Left ventricle myocardium inferior (tissue), 1 donor: Measurements from ENCODE around the gene MVB12B. TPM values are rescaled to one million over a fixed set of nuclear protein-coding genes. Genes with fewer than 3 reads are reported as not detected.

Experiments used
- DNase-seq: peaks from one replicate; pipeline ENCODE4 v3.0.0-alpha.2; 2020
- H3K27ac ChIP-seq: fragments of 200-600 bp; replicated peaks from 2 replicates; pipeline ENCODE4 v1.8.0; 2021
- H3K27me3 ChIP-seq: fragments of 200-600 bp; 2 replicates; pipeline ENCODE4 v1.8.0; 2021; ENCODE audit warnings: low read depth
- H3K36me3 ChIP-seq: fragments of 200-600 bp; 2 replicates; pipeline ENCODE4 v1.8.0; 2021
- H3K4me1 ChIP-seq: fragments of 200-600 bp; 2 replicates; pipeline ENCODE4 v1.8.0; 2021
- H3K4me3 ChIP-seq: fragments of 200-600 bp; 2 replicates; pipeline ENCODE4 v1.8.0; 2021; ENCODE audit warnings: mild to moderate bottlenecking, moderate library complexity
- H3K9me3 ChIP-seq: fragments of 200-600 bp; replicated peaks from 2 replicates; pipeline ENCODE4 v1.8.0; 2021
- intact Hi-C: fragments of 100-400 bp; cut with micrococcal nuclease; formaldehyde crosslinking; loops from one replicate; pipeline ENCODE4 v1.11.0; 2022
- total RNA-seq: library from RNA; stranded (reverse); fragmentation: NEBNext Ultra II Directional; extraction: Animal tissue kit (Norgen Biotek cat#: 25700); gene quantifications from one replicate; pipeline ENCODE4 v1.2.1, GENCODE V29; 2021
- TF ChIP-seq, protein P1 (sequence below): fragments of 200-600 bp; IDR thresholded peaks from 2 replicates; pipeline ENCODE4 v1.8.0; 2021; ENCODE audit warnings: antibody characterized with exemption, mild to moderate bottlenecking, borderline replicate concordance
- donor health status: DM: no; HTN: yes; CAD: no; lungs with severe emphysema.

MVB12B gene
- total RNA-seq, 1 donor from 2014 or later = 11.2 TPM

DNA sequence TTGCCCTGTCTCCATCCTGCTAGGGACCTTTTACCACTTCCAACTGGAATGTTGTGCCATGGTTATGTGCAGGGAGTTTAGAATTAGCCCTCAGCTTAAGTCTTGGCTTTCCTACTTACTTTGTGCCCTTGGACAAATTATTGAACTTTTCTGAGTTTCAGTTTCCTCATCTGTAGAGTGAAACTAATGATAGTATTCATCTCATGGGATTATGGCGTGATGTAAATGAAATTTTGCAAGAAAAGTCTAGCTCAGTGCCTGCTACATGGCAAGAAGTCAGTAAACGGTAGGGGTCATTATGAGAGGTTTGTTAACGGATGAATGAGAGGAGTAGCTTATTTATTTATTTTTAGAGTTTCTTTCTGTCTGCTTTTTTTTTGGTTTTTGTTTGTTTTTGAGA, 1.8 kb downstream of the MVB12B start:
- Histone ChIP-seq H3K36me3 (no peaks in the 10 kb centered on the region), H3K4me1 (peaks cover 54% of the 10 kb centered on the region), H3K9me3 (peaks cover 18% of the 10 kb centered on the region), H3K27me3 (no peaks in the 10 kb centered on the region), H3K27ac (no peak overlapping the region), H3K4me3 (peak overlapping the region; percentile 78)
- TF ChIP-seq, protein P1, sequence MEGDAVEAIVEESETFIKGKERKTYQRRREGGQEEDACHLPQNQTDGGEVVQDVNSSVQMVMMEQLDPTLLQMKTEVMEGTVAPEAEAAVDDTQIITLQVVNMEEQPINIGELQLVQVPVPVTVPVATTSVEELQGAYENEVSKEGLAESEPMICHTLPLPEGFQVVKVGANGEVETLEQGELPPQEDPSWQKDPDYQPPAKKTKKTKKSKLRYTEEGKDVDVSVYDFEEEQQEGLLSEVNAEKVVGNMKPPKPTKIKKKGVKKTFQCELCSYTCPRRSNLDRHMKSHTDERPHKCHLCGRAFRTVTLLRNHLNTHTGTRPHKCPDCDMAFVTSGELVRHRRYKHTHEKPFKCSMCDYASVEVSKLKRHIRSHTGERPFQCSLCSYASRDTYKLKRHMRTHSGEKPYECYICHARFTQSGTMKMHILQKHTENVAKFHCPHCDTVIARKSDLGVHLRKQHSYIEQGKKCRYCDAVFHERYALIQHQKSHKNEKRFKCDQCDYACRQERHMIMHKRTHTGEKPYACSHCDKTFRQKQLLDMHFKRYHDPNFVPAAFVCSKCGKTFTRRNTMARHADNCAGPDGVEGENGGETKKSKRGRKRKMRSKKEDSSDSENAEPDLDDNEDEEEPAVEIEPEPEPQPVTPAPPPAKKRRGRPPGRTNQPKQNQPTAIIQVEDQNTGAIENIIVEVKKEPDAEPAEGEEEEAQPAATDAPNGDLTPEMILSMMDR = no peak
- DNase-seq = no peak
- intact Hi-C loops = no loop called here

DNA sequence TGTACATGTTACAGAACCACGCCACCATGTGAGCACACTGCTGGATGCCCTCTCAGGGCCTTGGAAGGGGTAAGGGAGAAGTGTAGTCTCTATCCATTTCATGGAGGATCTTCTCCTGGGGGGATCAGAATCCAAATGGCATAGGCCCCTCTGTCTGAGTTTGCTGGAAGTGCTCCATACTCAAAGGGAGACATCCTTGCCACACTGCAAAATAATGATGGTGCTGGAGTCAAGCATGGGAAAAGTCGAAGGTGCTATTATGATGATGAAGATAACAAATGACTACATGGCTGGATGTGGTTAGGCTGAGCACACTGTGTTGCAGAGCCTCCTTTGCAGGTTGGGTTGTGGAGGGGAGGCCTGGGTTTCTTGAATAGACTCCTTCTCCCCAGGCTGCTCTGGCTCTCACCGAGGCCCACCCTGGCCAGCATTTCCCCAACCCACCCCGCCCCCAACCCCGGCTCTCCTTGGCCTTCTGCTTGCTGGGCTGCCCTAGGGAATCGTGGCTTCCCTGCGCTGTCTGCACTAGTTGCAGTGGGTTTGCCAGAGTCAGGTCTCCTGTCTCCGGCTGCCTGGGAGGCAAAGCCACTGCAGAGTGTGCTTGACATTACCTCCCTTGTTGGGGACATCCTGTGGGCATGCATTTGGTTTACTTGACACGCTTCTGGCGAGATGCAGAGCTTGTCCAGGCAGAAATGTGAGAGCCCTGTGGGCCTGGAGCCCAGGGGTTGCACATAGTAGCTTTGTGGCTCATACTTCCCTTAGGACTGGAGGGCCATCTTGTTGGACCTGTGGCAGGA, 3.0 kb downstream of the MVB12B start:
- peaks cover 5% of the 10 kb centered on the region for H3K9me3 ChIP-seq
- intact Hi-C loops = no loop called here
- DNase-seq = no peak
- TF ChIP-seq, protein P1 = no peak
- H3K36me3 ChIP-seq = no peaks in the 10 kb centered on the region
- peak overlapping the region; percentile 20 for H3K27ac ChIP-seq
- H3K4me1 ChIP-seq = peaks cover 67% of the 10 kb centered on the region
- H3K4me3 ChIP-seq = no peak overlapping the region
- no peaks in the 10 kb centered on the region for H3K27me3 ChIP-seq

DNA sequence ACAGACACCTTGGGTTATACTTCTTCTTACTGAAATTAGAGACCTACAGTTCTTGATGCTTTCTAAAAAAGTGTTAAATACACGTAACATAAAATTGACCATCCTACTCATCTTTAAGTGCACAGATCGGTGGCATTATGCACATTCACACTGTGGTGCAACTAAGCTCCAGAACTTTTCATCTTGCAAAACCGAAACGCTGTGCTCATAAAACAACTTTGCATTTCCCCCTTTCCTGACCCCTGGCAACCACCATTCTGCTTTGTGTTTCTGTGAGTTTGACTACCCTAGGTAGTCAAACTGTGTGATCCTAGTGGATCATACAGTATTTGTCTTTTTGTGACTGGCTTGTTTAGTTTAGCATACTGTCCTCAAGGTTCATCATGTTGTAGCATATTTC, 3.9 kb downstream of the MVB12B start:
- Histone ChIP-seq H3K27me3 (no peaks in the 10 kb centered on the region), H3K4me1 (peaks cover 76% of the 10 kb centered on the region), H3K36me3 (no peaks in the 10 kb centered on the region), H3K4me3 (no peak overlapping the region), H3K9me3 (no peaks in the 10 kb centered on the region), H3K27ac (no peak overlapping the region)
- intact Hi-C loops = no loop called here
- TF ChIP-seq, protein P1 = no peak
- no peak for DNase-seq

DNA sequence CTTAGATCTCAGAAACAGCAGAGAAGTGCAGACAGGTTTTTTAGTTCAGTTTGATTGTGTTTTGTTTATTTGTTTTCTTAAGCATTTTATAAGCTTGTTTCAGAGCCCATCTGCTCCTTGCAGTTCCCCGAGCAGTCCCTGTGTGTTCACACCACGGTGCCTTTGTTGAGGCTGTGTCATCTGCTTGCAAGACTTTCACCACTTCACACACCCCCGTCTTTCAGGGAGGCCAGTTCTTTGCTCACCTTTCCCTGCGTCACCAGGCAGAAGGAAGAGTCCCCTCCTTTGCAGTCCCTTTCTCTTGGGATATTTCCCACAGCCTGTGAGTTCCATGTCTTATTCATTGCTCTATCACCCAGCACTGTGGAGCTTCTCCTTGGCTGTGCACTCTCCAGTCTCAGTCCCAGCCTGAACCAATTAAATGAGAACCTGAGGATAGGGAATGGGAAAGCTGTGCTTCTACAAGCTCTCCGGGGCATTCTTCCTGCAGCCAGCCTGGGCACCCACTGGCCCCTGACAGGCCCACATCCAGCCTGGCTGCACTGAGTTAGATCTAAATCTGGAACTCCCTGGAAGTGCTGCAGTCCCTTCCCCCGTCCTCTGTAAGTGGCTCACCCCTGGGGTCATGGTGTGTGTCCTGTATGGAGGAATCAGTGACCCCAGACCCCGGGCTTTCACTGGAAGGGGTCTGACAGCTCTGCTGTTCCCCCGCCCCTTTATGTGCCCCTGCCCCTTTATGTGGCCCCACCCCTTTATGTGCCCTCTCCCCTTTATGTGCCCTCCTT, 5.5 kb downstream of the MVB12B start:
- Histone ChIP-seq H3K27me3 (no peaks in the 10 kb centered on the region), H3K4me1 (peaks cover 80% of the 10 kb centered on the region), H3K36me3 (no peaks in the 10 kb centered on the region), H3K9me3 (no peaks in the 10 kb centered on the region), H3K27ac (no peak overlapping the region), H3K4me3 (no peak overlapping the region)
- TF ChIP-seq, protein P1 = no peak
- intact Hi-C loops = no loop called here
- DNase-seq = no peak

DNA sequence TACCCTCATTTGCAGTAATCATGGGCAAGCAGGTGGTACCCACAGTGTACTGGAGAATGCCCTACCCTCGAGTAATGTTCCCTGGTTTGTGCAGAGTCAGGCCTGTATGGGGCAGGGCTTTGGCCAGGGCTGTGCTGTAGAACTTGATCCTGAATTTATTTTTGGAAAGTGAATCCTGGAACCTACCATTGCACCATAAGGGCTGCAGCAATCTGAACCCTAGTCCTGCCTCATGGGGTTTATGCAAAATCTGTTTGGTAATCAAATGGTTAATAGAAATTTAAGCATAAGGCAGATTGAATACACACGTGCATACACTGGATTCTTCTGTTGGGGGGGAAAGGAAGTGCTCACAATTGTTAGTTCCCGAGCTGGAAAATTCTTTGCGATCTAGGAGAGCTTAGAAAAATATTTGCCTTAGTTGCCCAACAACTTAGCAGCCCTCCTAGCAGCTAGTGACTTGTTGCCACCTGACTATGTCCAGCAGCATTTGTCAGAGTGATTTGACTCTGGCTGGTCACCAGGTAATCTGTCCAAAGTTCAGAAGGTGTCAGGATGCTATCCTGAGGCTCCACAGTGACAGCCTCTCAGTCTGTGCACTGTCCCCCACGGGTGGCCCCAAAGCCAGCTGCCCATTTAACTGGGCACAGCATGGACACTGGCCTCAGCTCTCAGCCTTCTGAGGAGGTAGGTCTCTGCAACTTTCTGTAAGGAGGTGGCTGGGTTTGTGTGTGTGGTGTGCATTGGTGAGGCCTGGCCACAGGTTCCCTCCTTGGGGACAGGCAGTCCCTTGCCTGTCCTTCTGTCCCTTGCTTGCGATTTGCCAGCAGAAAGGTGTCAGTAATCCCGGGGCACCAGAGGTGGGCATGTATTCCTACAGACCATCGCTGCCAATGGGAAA, 8.3 kb downstream of the MVB12B start:
- peaks cover 58% of the 10 kb centered on the region for H3K4me1 ChIP-seq
- H3K27ac ChIP-seq = peak overlapping the region; percentile 67
- DNase-seq = no peak
- H3K36me3 ChIP-seq = no peaks in the 10 kb centered on the region
- H3K9me3 ChIP-seq = no peaks in the 10 kb centered on the region
- intact Hi-C loops = loop anchor here (5.0 kb wide), 1 partner anchor 57 kb away; no protein-coding TSS in a partner anchor
- no peaks in the 10 kb centered on the region for H3K27me3 ChIP-seq
- TF ChIP-seq, protein P1 = no peak
- peak overlapping the region; percentile 34 for H3K4me3 ChIP-seq
